ENCODE data around the gene PRCC. TPM values are rescaled to one million over a fixed set of nuclear protein-coding genes. Genes with fewer than 3 reads are reported as not detected.

Gene PRCC
- polyA plus RNA-seq, 2 of the 4 experiments (the other 2 are of a cell fraction) = 44.5 to 52.0 TPM

DNA sequence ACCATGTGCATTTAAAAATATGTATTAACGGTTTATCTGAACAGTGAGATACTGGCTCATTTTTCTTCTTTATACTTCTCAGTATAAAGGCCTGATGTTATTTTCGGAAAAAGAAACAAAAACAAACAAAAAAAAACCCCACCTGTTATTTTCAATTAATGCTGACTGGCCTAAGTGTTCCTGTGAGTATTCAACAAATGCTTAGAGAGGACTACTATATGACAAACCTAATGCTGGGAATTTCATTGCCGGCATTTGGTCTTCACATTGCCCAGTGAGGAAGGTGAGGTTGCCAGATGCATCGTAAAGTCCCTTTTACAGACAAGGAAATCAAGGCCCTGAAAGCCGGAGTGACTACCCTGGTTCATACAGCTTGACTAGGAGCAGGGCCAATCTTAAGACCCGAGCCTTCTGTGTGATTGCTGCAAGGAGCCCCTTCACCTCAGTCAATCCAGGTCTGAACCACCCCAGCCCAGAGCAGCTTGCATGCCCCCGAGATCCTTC is 27.0 kb upstream of the PRCC start:
- Histone ChIP-seq H3K27ac (peak overlapping the region; percentile 88 to 94), H3K4me2 (peak overlapping the region; percentile 76), H3K9me3 (no peaks in the 10 kb centered on the region), H3K4me3 (peak overlapping the region; percentile 66), H3K4me1 (peaks cover 23% of the 10 kb centered on the region)
- ChIA-PET POLR2A (interaction anchor here (1.2 to 3.5 kb wide), 6 partner anchors 9 to 79 kb away, joined by 5 to 90 read pairs (median 32); partner anchors contain the start of genes HDGF, ISG20L2, METTL25B and PRCC), CTCF (interaction anchor here (0.7 to 10.5 kb wide), 7 partner anchors 12 to 1317 kb away, joined by 3 to 130 read pairs (median 4); partner anchors contain the start of genes ISG20L2 and METTL25B)
- peak; percentile 71 for TF ChIP-seq MAFK (IDR thresholded peaks at IDR 0.05; ENCODE audit: partially characterized antibody)
- TF ChIP-seq EHMT2 (IDR thresholded peaks at IDR 0.05; ENCODE audit: low read depth) = no peak
- ATAC-seq = peak; percentile 17 to 39
- no peak for FAIRE-seq
- no peak for DNase-seq (ENCODE audit: low read depth in 1 of 2, low spot score in 1 of 2)
- WGBS (ENCODE audit: missing lambda C conversion rate) = 5% methylated on average over 7 of the region's 7 CpGs

- FAIRE-seq (peak; percentile 98), DNase-seq (ENCODE audit: low read depth in 1 of 2, low spot score in 1 of 2) (peak; percentile 97 to 100), ATAC-seq (peak; percentile 92 to 93)
- WGBS (ENCODE audit: missing lambda C conversion rate) = 2% methylated on average over 38 of the region's 38 CpGs
- peak within 1 kb of the TSS; percentile 76 for H3K4me2 ChIP-seq
- H3K9me3 ChIP-seq = no peaks in the 10 kb centered on the region
- ChIA-PET CTCF (interaction anchor here (1.0 to 10.5 kb wide), 8 partner anchors 11 to 150 kb away, joined by 3 to 130 read pairs (median 4); partner anchors contain the start of genes ISG20L2, METTL25B and PRCC), POLR2A (interaction anchor here (1.0 to 3.5 kb wide), 7 partner anchors 10 to 119 kb away, joined by 4 to 90 read pairs (median 21); partner anchors contain the start of genes HDGF, ISG20L2, METTL25B and PRCC)
- peak within 1 kb of the TSS; percentile 88 to 94 for H3K27ac ChIP-seq
- H3K4me3 ChIP-seq = peak within 1 kb of the TSS; percentile 66
- H3K4me1 ChIP-seq = peaks cover 30% of the 10 kb centered on the region
- TF ChIP-seq, protein P1, sequence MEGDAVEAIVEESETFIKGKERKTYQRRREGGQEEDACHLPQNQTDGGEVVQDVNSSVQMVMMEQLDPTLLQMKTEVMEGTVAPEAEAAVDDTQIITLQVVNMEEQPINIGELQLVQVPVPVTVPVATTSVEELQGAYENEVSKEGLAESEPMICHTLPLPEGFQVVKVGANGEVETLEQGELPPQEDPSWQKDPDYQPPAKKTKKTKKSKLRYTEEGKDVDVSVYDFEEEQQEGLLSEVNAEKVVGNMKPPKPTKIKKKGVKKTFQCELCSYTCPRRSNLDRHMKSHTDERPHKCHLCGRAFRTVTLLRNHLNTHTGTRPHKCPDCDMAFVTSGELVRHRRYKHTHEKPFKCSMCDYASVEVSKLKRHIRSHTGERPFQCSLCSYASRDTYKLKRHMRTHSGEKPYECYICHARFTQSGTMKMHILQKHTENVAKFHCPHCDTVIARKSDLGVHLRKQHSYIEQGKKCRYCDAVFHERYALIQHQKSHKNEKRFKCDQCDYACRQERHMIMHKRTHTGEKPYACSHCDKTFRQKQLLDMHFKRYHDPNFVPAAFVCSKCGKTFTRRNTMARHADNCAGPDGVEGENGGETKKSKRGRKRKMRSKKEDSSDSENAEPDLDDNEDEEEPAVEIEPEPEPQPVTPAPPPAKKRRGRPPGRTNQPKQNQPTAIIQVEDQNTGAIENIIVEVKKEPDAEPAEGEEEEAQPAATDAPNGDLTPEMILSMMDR (IDR thresholded peaks at IDR 0.05) = no peak
- TF ChIP-seq FOXS1 (CRISPR knock-in tag; IDR thresholded peaks at IDR 0.05) (no peak), RAD21 (conservative IDR thresholded peaks at IDR 0.05 in 1 of 2, IDR thresholded peaks at IDR 0.05 in 1 of 2) (no peak), PBX3 (IDR thresholded peaks at IDR 0.05) (peak; percentile 75), NFE2L2 (conservative IDR thresholded peaks at IDR 0.05; ENCODE audit: low read length) (no peak), CHD2 (IDR thresholded peaks at IDR 0.05; ENCODE audit: low read length, partially characterized antibody) (peak; percentile 72), ZSCAN20 (CRISPR knock-in tag; IDR thresholded peaks at IDR 0.05) (no peak), EHF (CRISPR knock-in tag; IDR thresholded peaks at IDR 0.05) (peak; percentile 61; the same call in 1 of the 2 replicates), FOSL2 (IDR thresholded peaks at IDR 0.05) (no peak), FOSL2 (CRISPR knock-in tag; IDR thresholded peaks at IDR 0.05) (no peak), MAZ (IDR thresholded peaks at IDR 0.05; ENCODE audit: borderline replicate concordance, low read depth, low read length) (no peak), JUNB (IDR thresholded peaks at IDR 0.05) (no peak), ZC3H11A (IDR thresholded peaks at IDR 0.05) (no peak), ESRRA (IDR thresholded peaks at IDR 0.05; ENCODE audit: borderline replicate concordance, low read length) (no peak), PHF8 (IDR thresholded peaks at IDR 0.05; ENCODE audit: borderline replicate concordance, low read depth) (peak; percentile 83), REST (IDR thresholded peaks at IDR 0.05) (no peak; the same call in 1 of the 2 replicates), TFCP2L1 (CRISPR knock-in tag; IDR thresholded peaks at IDR 0.05) (no peak), GATA3 (IDR thresholded peaks at IDR 0.05; ENCODE audit: borderline replicate concordance) (0 out of 2 replicates have a peak, but pooled peaks have one; percentile 48), KDM1A (IDR thresholded peaks at IDR 0.05; ENCODE audit: low read depth) (no peak)
- TF ChIP-seq, protein P2, sequence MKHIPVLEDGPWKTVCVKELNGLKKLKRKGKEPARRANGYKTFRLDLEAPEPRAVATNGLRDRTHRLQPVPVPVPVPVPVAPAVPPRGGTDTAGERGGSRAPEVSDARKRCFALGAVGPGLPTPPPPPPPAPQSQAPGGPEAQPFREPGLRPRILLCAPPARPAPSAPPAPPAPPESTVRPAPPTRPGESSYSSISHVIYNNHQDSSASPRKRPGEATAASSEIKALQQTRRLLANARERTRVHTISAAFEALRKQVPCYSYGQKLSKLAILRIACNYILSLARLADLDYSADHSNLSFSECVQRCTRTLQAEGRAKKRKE (CRISPR knock-in tag; IDR thresholded peaks at IDR 0.05; ENCODE audit: low read depth) = peak; percentile 78; the same call in 1 of the 2 replicates
- TF ChIP-seq, protein P3, sequence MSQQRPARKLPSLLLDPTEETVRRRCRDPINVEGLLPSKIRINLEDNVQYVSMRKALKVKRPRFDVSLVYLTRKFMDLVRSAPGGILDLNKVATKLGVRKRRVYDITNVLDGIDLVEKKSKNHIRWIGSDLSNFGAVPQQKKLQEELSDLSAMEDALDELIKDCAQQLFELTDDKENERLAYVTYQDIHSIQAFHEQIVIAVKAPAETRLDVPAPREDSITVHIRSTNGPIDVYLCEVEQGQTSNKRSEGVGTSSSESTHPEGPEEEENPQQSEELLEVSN (IDR thresholded peaks at IDR 0.05; ENCODE audit: borderline replicate concordance, low read depth) = peak; percentile 90
- TF ChIP-seq, protein P4, sequence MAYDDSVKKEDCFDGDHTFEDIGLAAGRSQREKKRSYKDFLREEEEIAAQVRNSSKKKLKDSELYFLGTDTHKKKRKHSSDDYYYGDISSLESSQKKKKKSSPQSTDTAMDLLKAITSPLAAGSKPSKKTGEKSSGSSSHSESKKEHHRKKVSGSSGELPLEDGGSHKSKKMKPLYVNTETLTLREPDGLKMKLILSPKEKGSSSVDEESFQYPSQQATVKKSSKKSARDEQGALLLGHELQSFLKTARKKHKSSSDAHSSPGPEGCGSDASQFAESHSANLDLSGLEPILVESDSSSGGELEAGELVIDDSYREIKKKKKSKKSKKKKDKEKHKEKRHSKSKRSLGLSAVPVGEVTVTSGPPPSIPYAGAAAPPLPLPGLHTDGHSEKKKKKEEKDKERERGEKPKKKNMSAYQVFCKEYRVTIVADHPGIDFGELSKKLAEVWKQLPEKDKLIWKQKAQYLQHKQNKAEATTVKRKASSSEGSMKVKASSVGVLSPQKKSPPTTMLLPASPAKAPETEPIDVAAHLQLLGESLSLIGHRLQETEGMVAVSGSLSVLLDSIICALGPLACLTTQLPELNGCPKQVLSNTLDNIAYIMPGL (CRISPR knock-in tag; IDR thresholded peaks at IDR 0.05; ENCODE audit: borderline replicate concordance) = no peak
Measured at GRCh38 chr1:156740741-156741480, 26.4 kb upstream of the PRCC start, which contains the start of gene MRPL24. TSS of gene MRPL24 (minus strand) at chr1:156741088. CDS start at chr1:156738704, 2,384 bp downstream.

Data from A549 (cell line).